Spinal cord (tissue), 10 donors: ENCODE data around the gene NAT10. TPM values are rescaled to one million over a fixed set of nuclear protein-coding genes. Genes with fewer than 3 reads are reported as not detected.
A peak's percentile ranks its signal among the peaks of the same experiment; 100 is the strongest.
"Not testable (repeated sequence)": the region's sequence is repeated elsewhere in the genome, so short reads cannot be mapped to it uniquely, and the experiment has no call there.

Experiments used
- DNase-seq, 6 donors: peaks; one replicate each; pipeline versions ENCODE4 v3.0.0 to v3.0.0-alpha.2; 2013 to 2015; ENCODE audit warnings: low spot score in 6 of 6, low read depth in 4 of 6
- H3K27ac ChIP-seq: one replicate; pipeline ENCODE4 v1.5.1; 2013; ENCODE audit warnings: low read depth, low read length, control low read depth
- H3K27me3 ChIP-seq: one replicate; pipeline ENCODE4 v1.6.1; 2013; ENCODE audit warnings: low read length; ENCODE audit not compliant: control insufficient read depth, insufficient read depth
- H3K36me3 ChIP-seq: one replicate; pipeline ENCODE4 v1.6.1; 2013; ENCODE audit warnings: low read length; ENCODE audit not compliant: control insufficient read depth, insufficient read depth
- H3K4me1 ChIP-seq: one replicate; pipeline ENCODE4 v1.6.1; 2013; ENCODE audit warnings: low read length; ENCODE audit not compliant: control insufficient read depth, insufficient read depth
- H3K4me3 ChIP-seq: one replicate; pipeline ENCODE4 v1.5.1; 2013; ENCODE audit warnings: low read depth, low read length, control low read depth
- H3K9me3 ChIP-seq: one replicate; pipeline ENCODE4 v1.6.1; 2013; ENCODE audit warnings: low read length; ENCODE audit not compliant: control insufficient read depth, insufficient read depth
- WGBS: methylation state at CpG from one replicate; pipeline ENCODE4 v1.1.5; 2013; ENCODE audit warnings: missing lambda C conversion rate; ENCODE audit not compliant: insufficient coverage; 5-methylcytosine and 5-hydroxymethylcytosine counted together
- polyA plus RNA-seq, 2 donors: library from polyadenylated mRNA; unstranded; fragments of 120-200 nt; gene quantifications; one replicate each; pipeline ENCODE4 v1.2.1, GENCODE V29; 2013; ENCODE audit not compliant: insufficient read length in 2 of 2
- total RNA-seq, 2 donors: library from RNA; depleted of rRNA in 1 of 2; stranded (reverse); fragments of 120-200 nt in 1 of 2; fragments of >200 nt in 1 of 2; gene quantifications; one replicate each; pipeline versions ENCODE4 v1.2.3 to v1.2.4, GENCODE V29; 2013 to 2014
- donor health status: healthy.

NAT10 gene
- total and polyA plus RNA-seq, 4 donors, result 18.5 to 44.9 (median 36.6) TPM

DNA sequence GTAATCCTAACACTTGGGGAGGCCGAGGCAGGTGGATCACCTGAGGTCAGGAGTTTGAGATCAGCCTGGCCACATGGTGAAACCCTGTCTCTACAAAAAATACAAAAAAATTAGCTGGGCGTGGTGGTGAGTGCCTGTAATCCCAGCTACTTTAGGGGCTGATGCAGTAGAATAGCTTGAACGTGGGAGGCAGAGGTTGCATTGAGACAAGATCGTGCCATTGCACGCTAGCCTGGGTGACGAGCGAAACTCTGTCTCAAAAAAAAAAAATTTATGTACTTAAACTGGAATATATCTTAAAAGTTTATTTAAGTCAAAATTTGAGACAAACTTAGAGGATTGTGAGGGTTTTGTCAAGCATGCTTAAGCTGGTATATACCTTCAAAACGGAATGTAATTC is 34.1 kb upstream of the NAT10 start:
- H3K27me3 ChIP-seq, DNase-seq, H3K4me3 ChIP-seq, H3K4me1 ChIP-seq, H3K27ac ChIP-seq, H3K9me3 ChIP-seq: not testable (repeated sequence)
- peaks cover 17% of the 10 kb centered on the region for H3K36me3 ChIP-seq
- no CpG with 5 or more reads among the region's 8 CpGs for WGBS

GRCh38 chr11:34072041-34072440 is 33.4 kb upstream of the NAT10 start:
- no CpG with 5 or more reads among the region's 3 CpGs for WGBS
- no peak overlapping the region for H3K27ac ChIP-seq
- no peaks in the 10 kb centered on the region for H3K27me3 ChIP-seq
- H3K4me3 ChIP-seq, result no peak overlapping the region
- DNase-seq, result no peak
- peaks cover 21% of the 10 kb centered on the region for H3K36me3 ChIP-seq
- H3K4me1 ChIP-seq, result peaks cover 5% of the 10 kb centered on the region
- H3K9me3 ChIP-seq, result no peaks in the 10 kb centered on the region

GRCh38 chr11:34072832-34073231 is 32.6 kb upstream of the NAT10 start:
- no CpG with 5 or more reads among the region's 2 CpGs for WGBS
- no peak for DNase-seq

DNA sequence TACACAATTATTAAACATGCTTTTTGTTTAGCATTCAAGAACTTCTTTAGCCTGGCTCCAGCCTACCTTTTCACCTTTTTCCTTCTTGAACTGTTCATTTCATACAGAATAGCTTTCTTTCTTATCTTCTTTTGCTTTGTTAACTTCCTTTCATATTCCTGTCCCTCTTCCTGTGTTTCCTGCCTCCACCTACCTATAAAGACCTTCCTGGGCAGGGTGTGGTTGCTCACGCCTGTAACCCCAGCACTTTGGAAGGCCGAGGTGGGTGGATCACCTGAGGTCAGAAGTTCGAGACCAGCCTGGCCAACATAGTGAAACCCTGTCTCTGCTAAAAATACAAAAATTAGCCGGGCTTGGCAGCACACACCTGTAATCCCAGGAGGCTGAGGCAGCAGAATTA is 31.0 kb upstream of the NAT10 start:
- peaks cover 5% of the 10 kb centered on the region for H3K4me1 ChIP-seq
- no peak overlapping the region for H3K27ac ChIP-seq
- no peaks in the 10 kb centered on the region for H3K9me3 ChIP-seq
- H3K4me3 ChIP-seq, result no peak overlapping the region
- H3K27me3 ChIP-seq, result no peaks in the 10 kb centered on the region
- WGBS, result 100% methylated on average over 4 of the region's 4 CpGs
- peaks cover 28% of the 10 kb centered on the region for H3K36me3 ChIP-seq
- no peak for DNase-seq

More at GRCh38 chr11:34072832-34073231, 32.6 kb upstream of the NAT10 start:
- H3K4me3 ChIP-seq, result no peak overlapping the region
- peaks cover 5% of the 10 kb centered on the region for H3K4me1 ChIP-seq
- no peak overlapping the region for H3K27ac ChIP-seq
- no peaks in the 10 kb centered on the region for H3K27me3 ChIP-seq
- H3K9me3 ChIP-seq, result no peaks in the 10 kb centered on the region
- peaks cover 21% of the 10 kb centered on the region for H3K36me3 ChIP-seq

GRCh38 chr11:34075178-34075820 is 30.1 kb upstream of the NAT10 start:
- Histone ChIP-seq H3K4me3 (no peak overlapping the region), H3K27me3 (no peaks in the 10 kb centered on the region), H3K27ac (peak overlapping the region; percentile 8), H3K4me1 (peaks cover 5% of the 10 kb centered on the region), H3K36me3 (peaks cover 34% of the 10 kb centered on the region), H3K9me3 (no peaks in the 10 kb centered on the region)
- no CpG with 5 or more reads among the region's 2 CpGs for WGBS
- DNase-seq, result no peak

- H3K4me1 ChIP-seq, result no peaks in the 10 kb centered on the region
- no CpG with 5 or more reads among the region's 4 CpGs for WGBS
- H3K36me3 ChIP-seq, result peaks cover 51% of the 10 kb centered on the region
- no peak overlapping the region for H3K4me3 ChIP-seq
- no peak for DNase-seq
- H3K27me3 ChIP-seq, result no peaks in the 10 kb centered on the region
- H3K9me3 ChIP-seq, result no peaks in the 10 kb centered on the region
- no peak overlapping the region for H3K27ac ChIP-seq
Observed at GRCh38 chr11:34080609-34081008, 24.8 kb upstream of the NAT10 start.

DNA sequence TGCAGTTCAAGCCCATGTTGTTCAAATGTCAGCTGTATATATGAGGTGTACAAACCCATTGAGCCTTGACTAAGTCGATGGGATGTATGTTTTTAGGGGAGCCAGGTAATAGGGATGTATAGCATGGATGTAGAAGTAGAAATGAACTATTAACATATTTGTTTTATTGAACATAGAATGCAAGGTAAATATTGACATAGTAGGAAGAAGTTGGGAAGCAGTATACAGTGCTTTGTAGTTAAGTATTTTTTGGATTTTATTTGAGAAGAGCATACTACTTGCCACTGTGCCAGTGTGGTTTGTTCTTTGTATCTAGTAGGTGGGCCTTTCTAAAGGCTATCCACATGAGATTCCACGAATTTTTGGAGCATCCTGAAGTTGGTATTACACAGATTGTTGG is 20.8 kb upstream of the NAT10 start:
- peaks cover 53% of the 10 kb centered on the region for H3K36me3 ChIP-seq
- no peak overlapping the region for H3K4me3 ChIP-seq
- H3K27me3 ChIP-seq, result no peaks in the 10 kb centered on the region
- DNase-seq, result no peak
- H3K4me1 ChIP-seq, result no peaks in the 10 kb centered on the region
- no peaks in the 10 kb centered on the region for H3K9me3 ChIP-seq
- no peak overlapping the region for H3K27ac ChIP-seq
- WGBS, result 100% methylated on average over 1 of the region's 2 CpGs

DNA sequence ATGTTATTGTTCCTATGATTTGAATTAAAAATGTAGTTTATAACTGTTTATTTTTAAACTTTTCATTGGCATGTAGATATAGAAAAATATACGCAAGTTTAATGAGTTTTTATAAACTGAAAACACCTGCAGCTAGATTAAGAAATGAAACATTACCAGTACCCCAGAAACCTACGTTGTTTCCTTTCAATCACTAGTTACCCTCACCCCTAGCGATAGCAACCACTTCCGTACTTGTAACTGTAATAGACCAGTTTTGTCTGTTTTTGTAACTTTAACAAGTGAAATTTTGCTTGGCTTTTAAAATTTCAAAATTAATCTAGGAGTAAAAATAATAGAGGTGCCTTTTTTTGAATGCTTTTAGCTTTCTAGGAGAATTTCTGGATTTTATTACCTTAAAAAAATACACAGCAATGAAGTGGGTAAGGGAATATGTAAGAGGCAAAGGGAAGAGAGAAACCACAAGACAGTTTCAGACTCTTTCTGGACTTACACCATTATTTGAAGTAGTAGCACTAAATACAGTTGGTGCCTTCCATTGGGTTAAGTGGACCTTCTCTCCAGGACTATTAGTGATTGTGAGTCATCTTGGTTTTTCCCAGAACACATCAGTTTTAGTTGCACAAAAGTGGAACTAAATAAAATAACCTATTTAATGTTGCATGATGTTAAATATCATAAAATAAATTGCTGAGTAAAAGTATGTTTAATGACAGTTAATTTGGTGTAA is 18.7 kb upstream of the NAT10 start:
- no CpG with 5 or more reads among the region's 4 CpGs for WGBS
- Histone ChIP-seq H3K4me3 (no peak overlapping the region), H3K9me3 (no peaks in the 10 kb centered on the region), H3K4me1 (no peaks in the 10 kb centered on the region), H3K36me3 (peaks cover 43% of the 10 kb centered on the region), H3K27ac (no peak overlapping the region), H3K27me3 (no peaks in the 10 kb centered on the region)
- no peak for DNase-seq

DNA sequence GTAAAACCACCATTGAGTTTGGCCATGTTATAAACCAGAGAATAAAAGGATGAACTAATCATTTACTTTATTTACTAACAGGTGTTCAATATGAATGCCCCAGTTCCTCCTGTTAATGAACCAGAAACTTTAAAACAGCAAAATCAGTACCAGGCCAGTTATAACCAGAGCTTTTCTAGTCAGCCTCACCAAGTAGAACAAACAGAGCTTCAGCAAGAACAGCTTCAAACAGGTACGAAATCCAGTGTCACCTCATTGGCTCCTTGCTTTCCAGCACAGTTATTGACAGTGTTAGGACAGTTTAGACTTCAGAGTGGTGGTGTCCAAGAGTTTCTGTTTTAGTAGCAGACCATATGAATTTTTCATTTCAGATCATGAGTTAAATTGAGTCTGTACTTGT is 13.6 kb upstream of the NAT10 start:
- Histone ChIP-seq H3K27ac (no peak overlapping the region), H3K4me3 (no peak overlapping the region), H3K36me3 (peaks cover 51% of the 10 kb centered on the region), H3K9me3 (no peaks in the 10 kb centered on the region), H3K4me1 (no peaks in the 10 kb centered on the region), H3K27me3 (no peaks in the 10 kb centered on the region)
- no peak for DNase-seq
- WGBS, result 100% methylated on average over 1 of the region's 1 CpG

DNA sequence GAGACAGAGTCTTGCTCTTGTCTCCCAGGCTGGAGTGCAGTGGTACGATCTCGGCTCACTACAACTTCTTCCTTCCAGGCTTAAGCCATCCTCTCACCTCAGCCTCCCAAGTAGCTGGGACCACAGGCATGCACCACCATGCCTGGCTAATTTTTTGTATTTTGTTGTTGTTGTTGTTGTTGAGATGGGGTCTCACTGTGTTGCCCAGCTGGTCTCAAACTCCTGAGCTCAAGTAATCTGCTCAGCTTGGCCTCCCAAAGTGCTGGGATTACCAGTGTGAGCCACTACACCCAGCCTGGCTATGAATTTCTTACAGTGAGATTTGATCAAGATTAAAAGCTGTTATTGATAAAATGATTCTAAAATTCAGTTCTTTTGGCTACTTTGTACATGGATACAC is 10.5 kb upstream of the NAT10 start:
- not testable (repeated sequence) for H3K27ac ChIP-seq, H3K4me3 ChIP-seq, H3K9me3 ChIP-seq, H3K4me1 ChIP-seq, H3K27me3 ChIP-seq, DNase-seq
- peaks cover 36% of the 10 kb centered on the region for H3K36me3 ChIP-seq
- no CpG with 5 or more reads among the region's 2 CpGs for WGBS
